ENCODE data around the gene AADACL3.

GRCh38 chr1:12771186-12771585 is 55.3 kb downstream of the AADACL3 start:
- TF ChIP-seq CTCF (IDR thresholded peaks at IDR 0.05): no peak
- TF ChIP-seq POLR2A (IDR thresholded peaks at IDR 0.05): no peak

Data from gastroesophageal sphincter (tissue), 3 donors.